Effector CD4-positive, alpha-beta T cell (primary cell): ENCODE data around the gene ERMP1.
"Not testable (repeated sequence)": the region's sequence is repeated elsewhere in the genome, so short reads cannot be mapped to it uniquely, and the experiment has no call there.

Experiments used
- DNase-seq: peaks from one replicate; pipeline ENCODE4 v3.0.0-alpha.2; 2020

ERMP1 gene

DNA sequence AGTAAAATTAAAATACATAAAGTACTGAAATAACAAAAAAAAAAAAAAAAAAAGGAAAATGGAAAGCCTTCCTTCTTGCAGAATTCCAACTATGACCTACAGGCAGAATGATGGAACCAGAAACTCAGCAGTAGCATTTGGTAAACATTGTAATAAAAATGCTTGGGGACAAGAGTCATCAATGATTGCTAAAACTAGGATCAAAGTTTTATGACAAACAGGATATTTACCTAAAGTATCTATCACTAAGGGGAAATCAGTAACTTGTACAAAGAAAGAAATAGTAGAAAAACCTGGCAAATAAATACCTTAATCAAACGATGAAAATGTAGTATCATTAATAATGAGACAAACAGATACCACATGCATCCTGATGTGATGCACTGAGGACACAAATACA is 17.5 kb downstream of the ERMP1 start:
- DNase-seq: no peak

GRCh38 chr9:5813824-5814223 is 19.1 kb downstream of the ERMP1 start:
- DNase-seq: no peak

- DNase-seq: no peak
These were observed 21.2 kb downstream of the ERMP1 start for GRCh38 chr9:5811751-5812150.

DNA sequence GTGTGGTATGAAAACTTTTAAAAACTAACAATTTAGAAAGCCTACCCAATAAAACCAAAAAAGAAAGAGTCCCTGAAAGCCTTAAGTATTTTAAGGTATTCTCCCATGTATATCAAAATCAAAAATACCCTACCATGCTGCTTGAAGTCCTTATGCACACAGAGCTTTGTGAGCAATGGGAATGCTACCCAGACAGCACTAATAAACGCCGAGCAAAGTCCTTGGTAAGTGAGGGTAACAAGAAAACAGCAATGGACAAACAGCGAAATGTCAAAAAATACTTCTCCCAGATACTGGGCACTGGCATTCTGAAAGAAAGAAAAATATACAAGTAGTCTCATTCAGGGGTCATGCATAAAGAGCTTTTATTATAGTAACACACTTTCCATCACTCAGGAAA is 27.4 kb downstream of the ERMP1 start:
- no peak for DNase-seq

DNA sequence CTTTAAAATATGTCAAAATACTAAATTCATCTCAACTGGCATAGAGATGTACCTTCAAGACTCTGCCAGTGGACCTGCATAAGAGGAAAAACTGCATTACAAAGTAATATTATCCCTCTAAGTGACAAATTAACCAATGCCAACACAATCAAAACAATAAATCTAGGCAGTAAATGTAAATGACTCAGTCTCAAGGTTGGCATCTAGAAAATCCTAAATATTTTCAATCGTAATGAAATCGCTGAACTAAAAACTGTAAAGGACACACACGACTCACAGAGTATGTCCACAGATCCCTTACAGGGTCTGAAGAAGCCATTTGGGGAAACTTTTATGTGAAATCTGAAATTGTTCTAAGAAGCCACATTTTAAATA is 31.2 kb downstream of the ERMP1 start:
- DNase-seq: no peak

DNA sequence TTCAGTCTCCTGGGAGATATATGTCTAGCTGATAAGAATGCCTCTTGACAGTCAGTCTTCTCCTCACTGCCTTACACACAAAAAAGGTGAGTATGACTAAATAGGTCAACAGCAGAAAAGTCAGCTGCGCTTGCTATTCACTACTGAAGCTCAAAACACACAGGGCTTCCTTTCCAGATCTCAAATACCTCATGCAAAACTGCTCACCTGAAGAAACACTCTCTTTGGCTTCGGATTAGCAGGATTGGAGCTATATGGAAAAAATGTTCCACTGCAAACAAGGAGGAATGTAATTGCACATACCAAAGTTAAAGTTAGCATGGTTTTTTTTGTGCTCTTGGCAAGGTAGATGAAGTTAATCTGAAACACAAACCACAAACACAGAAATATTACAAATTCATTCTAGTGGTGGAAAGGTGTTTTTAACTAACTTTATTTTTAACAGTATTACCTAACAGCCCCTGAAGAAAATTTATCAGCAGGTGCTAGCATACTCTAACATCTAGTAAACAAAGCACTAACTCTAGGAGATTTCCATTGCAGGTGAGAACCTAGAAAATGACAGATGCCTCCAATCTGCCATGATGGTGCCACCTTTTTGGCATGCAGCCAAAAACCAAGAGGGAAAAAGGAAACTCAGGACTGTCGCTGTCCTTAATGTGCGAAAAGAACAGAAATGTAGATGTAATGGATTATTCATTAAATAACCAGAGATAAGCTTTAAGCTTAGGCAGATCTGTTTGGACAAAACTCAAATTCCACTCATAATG is 31.8 kb downstream of the ERMP1 start:
- DNase-seq: no peak

- not testable (repeated sequence) for DNase-seq
These were observed 32.5 kb downstream of the ERMP1 start for GRCh38 chr9:5800378-5800777.

- DNase-seq: no peak
These were observed 33.6 kb downstream of the ERMP1 start for GRCh38 chr9:5799314-5799713.

- DNase-seq: no peak
These were observed 34.3 kb downstream of the ERMP1 start for GRCh38 chr9:5798581-5798980.

DNA sequence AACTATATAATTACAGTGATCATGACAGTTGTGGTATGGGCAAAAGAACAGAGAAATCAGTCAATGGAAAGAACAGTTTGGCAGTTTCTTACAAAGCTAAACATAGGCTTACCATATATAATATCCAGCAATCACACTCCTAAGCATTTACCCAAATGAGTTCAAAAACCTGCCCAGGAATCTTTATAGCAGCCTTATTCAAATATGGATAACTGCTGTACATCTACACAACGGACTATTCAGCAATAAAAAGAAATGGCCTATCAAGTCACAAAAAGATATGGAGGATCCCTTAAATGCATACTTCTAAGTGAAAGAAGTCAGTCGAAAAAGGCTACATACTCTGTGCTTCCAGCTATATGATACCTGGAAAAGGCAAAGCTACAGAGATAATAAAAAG is 36.6 kb downstream of the ERMP1 start:
- no peak for DNase-seq

- no peak for DNase-seq
These were observed 39.1 kb downstream of the ERMP1 start for GRCh38 chr9:5793812-5794211.

DNA sequence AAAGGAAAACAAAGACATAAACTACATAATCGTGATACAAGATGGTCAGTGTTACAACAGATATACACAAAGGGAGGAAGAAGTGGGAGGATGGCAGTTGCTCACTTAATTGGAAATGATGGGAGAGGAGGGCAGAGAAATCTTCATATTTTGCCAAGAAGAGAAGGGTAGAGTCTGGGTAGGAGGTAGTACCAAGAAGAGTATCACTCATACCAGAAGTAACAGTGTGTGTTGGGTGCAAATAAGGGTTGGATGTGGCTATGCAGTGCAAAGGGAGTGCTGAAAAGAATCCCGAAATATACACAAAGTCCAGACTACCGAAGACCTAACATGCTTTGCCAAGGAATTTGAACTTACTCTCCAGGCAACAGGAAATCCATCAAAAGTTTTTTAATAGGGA is 41.0 kb downstream of the ERMP1 start:
- no peak for DNase-seq

- no peak for DNase-seq
These were observed 42.0 kb downstream of the ERMP1 start for GRCh38 chr9:5790923-5791322.

GRCh38 chr9:5789489-5789888 is 43.4 kb downstream of the ERMP1 start:
- no peak for DNase-seq

GRCh38 chr9:5787759-5788302 is 45.1 kb downstream of the ERMP1 start:
- DNase-seq: no peak

- DNase-seq: no peak
These were observed 45.7 kb downstream of the ERMP1 start for GRCh38 chr9:5787220-5787619.

GRCh38 chr9:5786370-5787127 is 46.4 kb downstream of the ERMP1 start:
- DNase-seq: no peak

- no peak for DNase-seq
These were observed 48.2 kb downstream of the ERMP1 start for GRCh38 chr9:5784526-5785315.

DNA sequence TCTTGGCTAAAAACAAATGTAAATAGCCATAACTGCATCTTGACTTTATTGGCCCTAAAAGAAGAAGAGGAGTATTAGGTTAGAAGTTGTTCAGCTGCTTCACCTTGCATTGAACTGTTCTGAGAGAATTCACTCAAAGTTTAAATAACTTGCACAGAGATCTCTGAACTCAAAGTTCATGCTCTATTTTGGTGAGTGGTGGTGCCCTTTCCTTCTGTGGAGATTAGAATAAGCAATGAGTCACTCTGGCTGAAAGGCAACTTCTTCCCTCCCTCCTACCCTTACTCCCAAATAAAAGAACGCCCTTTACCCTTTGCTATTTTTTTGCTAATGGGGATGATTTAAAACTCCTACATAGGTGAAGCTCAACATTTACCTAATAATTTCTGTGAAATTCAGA is 48.9 kb downstream of the ERMP1 start:
- DNase-seq: no peak

- DNase-seq: not testable (repeated sequence)
These were observed 49.5 kb downstream of the ERMP1 start for GRCh38 chr9:5783420-5783819.

- DNase-seq: not testable (repeated sequence)
These were observed 53.2 kb downstream of the ERMP1 start for GRCh38 chr9:5779705-5780218.

DNA sequence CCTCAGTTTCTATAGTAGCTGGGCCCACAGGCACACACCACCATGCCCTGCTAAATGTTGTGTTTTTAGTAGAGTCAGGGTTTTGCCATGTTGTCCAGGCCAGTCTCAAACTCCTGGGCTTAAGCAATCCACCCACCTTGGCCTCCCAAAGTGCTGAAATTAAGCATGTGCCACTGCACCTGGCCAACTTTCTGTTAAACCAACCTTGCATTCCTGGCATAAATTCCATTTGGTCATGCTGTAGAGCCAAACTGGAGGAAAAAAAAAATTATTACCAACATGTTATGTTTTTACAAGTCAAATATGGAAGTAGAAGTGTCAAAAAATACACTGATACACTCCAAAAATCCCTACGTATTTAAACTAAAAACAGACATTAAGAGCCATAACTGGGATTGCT is 54.1 kb downstream of the ERMP1 start:
- no peak for DNase-seq
